OCI-LY3 (cell line): ENCODE measurements around the gene PDE8A.

Experiments
- H2AFZ ChIP-seq: fragments of 200-600, 300-600 bp; shearing (Covaris generic); 2 replicates; pipeline ENCODE4 v1.6.0; 2014; ENCODE audit warnings: antibody characterized with exemption, low read depth, low read length
- H3K27ac ChIP-seq: fragments of 200-600, 300-600 bp; sonication (generic); 2 replicates; pipeline ENCODE4 v1.5.1; 2014; ENCODE audit warnings: mild to moderate bottlenecking, low read length, moderate library complexity, mixed read lengths
- H3K27me3 ChIP-seq: fragments of 200-600, 300-600 bp; sonication (generic); 2 replicates; pipeline ENCODE4 v1.6.1; 2014; ENCODE audit warnings: low read depth, low read length, mixed read lengths
- H3K36me3 ChIP-seq: fragments of 200-600, 300-600 bp; sonication (generic); replicated peaks from 2 replicates; pipeline ENCODE3; 2014; ENCODE audit warnings: low read depth, low read length, mixed read lengths
- H3K4me1 ChIP-seq: fragments of 300-600, 200-600 bp; sonication (generic); 2 replicates; pipeline ENCODE4 v1.6.1; 2014; ENCODE audit warnings: low read length, mixed read lengths
- H3K4me2 ChIP-seq: fragments of 200-600, 300-600 bp; sonication (generic); 2 replicates; pipeline ENCODE4 v1.6.1; 2014; ENCODE audit warnings: low read length, mixed read lengths
- H3K4me3 ChIP-seq: fragments of 300-600, 200-600 bp; sonication (generic); 2 replicates; pipeline ENCODE4 v1.5.1; 2014; ENCODE audit warnings: antibody characterized with exemption, mild to moderate bottlenecking, low read length, moderate library complexity
- H3K79me2 ChIP-seq: fragments of 300-600, 200-600 bp; shearing (Covaris generic); 2 replicates; pipeline ENCODE4 v1.6.1; 2014; ENCODE audit warnings: mild to moderate bottlenecking, low read length, mixed read lengths
- H3K9ac ChIP-seq: fragments of 300-600, 200-600 bp; shearing (Covaris generic); 2 replicates; pipeline ENCODE4 v1.6.0; 2014; ENCODE audit warnings: mild to moderate bottlenecking, low read length, moderate library complexity
- H3K9me3 ChIP-seq: fragments of 200-600, 300-600 bp; shearing (Covaris generic); 2 replicates; pipeline ENCODE4 v1.6.1; 2014; ENCODE audit warnings: low read length, mixed read lengths; ENCODE audit not compliant: insufficient read depth
- H4K20me1 ChIP-seq: fragments of 200-600, 300-600 bp; sonication (generic); 2 replicates; pipeline ENCODE4 v1.6.1; 2016; ENCODE audit warnings: low read length, mixed read lengths; ENCODE audit not compliant: insufficient read depth
- CTCF ChIP-seq: fragments of 200-600, 300-600 bp; sonication (generic); IDR thresholded peaks from 2 replicates; pipeline ENCODE4 v1.5.1; 2014; ENCODE audit warnings: antibody characterized with exemption, low read length, low read depth
- EZH2phosphoT487 ChIP-seq: fragments of 200-600 bp; shearing (Covaris generic); IDR thresholded peaks from 2 replicates; pipeline ENCODE4 v1.6.1; 2018; ENCODE audit warnings: antibody characterized with exemption, mixed run types, low read depth

The PDE8A gene

GRCh38 chr15:85157344-85157743 is 175.7 kb downstream of the PDE8A start:
- no peaks in the 10 kb centered on the region for H4K20me1 ChIP-seq
- peaks cover 5% of the 10 kb centered on the region; the same call in 1 of the 2 replicates for H3K27me3 ChIP-seq
- H3K27ac ChIP-seq: no peak overlapping the region
- no peaks in the 10 kb centered on the region for H3K79me2 ChIP-seq
- no peak overlapping the region for H3K9ac ChIP-seq
- H2AFZ ChIP-seq: no peak overlapping the region
- H3K4me2 ChIP-seq: no peak overlapping the region
- H3K9me3 ChIP-seq: no peaks in the 10 kb centered on the region
- no peak overlapping the region for H3K4me3 ChIP-seq
- no peaks in the 10 kb centered on the region for H3K36me3 ChIP-seq
- no peaks in the 10 kb centered on the region for H3K4me1 ChIP-seq
- TF ChIP-seq CTCF (no peak), EZH2phosphoT487 (no peak)

GRCh38 chr15:85162237-85162636 is 180.6 kb downstream of the PDE8A start:
- no peak overlapping the region for H3K4me2 ChIP-seq
- no peaks in the 10 kb centered on the region for H3K36me3 ChIP-seq
- H3K27ac ChIP-seq: no peak overlapping the region
- H3K4me3 ChIP-seq: no peak overlapping the region
- H3K9me3 ChIP-seq: no peaks in the 10 kb centered on the region
- no peaks in the 10 kb centered on the region for H3K79me2 ChIP-seq
- no peak overlapping the region for H3K9ac ChIP-seq
- H2AFZ ChIP-seq: no peak overlapping the region
- H4K20me1 ChIP-seq: no peaks in the 10 kb centered on the region
- no peaks in the 10 kb centered on the region for H3K27me3 ChIP-seq
- TF ChIP-seq CTCF (no peak), EZH2phosphoT487 (no peak)
- no peaks in the 10 kb centered on the region for H3K4me1 ChIP-seq

GRCh38 chr15:85164841-85165466 is 183.3 kb downstream of the PDE8A start:
- H3K36me3 ChIP-seq: no peaks in the 10 kb centered on the region
- 0 out of 2 replicates have a peak, but pooled peaks cover under 1% of the 10 kb centered on the region for H3K9me3 ChIP-seq
- H4K20me1 ChIP-seq: no peaks in the 10 kb centered on the region
- H3K79me2 ChIP-seq: no peaks in the 10 kb centered on the region
- no peak overlapping the region for H3K4me3 ChIP-seq
- H3K4me1 ChIP-seq: no peaks in the 10 kb centered on the region
- H3K27me3 ChIP-seq: no peaks in the 10 kb centered on the region
- no peak overlapping the region for H3K9ac ChIP-seq
- no peak for TF ChIP-seq EZH2phosphoT487
- no peak for TF ChIP-seq CTCF
- H3K27ac ChIP-seq: no peak overlapping the region
- no peak overlapping the region for H3K4me2 ChIP-seq
- no peak overlapping the region for H2AFZ ChIP-seq

GRCh38 chr15:85167568-85167967 is 185.9 kb downstream of the PDE8A start:
- Histone ChIP-seq H3K9me3 (peaks cover 18% of the 10 kb centered on the region; the same call in 1 of the 2 replicates), H2AFZ (no peak overlapping the region), H3K27ac (no peak overlapping the region), H3K36me3 (no peaks in the 10 kb centered on the region), H3K4me1 (no peaks in the 10 kb centered on the region), H3K9ac (no peak overlapping the region), H3K4me3 (no peak overlapping the region), H3K27me3 (no peaks in the 10 kb centered on the region), H3K79me2 (no peaks in the 10 kb centered on the region), H4K20me1 (no peaks in the 10 kb centered on the region), H3K4me2 (no peak overlapping the region)
- TF ChIP-seq CTCF (no peak), EZH2phosphoT487 (no peak)
